AG04449 (cell line): Measurements from ENCODE around the gene ERFE.
"Not testable (repeated sequence)": the region's sequence is repeated elsewhere in the genome, so short reads cannot be mapped to it uniquely, and the experiment has no call there.

Experiments used
- CTCF ChIA-PET: fragments of 350-600 bp; formaldehyde crosslinking; extraction: SDS; loops from one replicate; lab custom pipeline; 2021; ENCODE audit warnings: antibody characterized with exemption; lab: Yijun Ruan, JAX
- POLR2A ChIA-PET: fragments of 400-600, 350-600 bp; formaldehyde crosslinking; extraction: SDS; loops from one replicate; lab custom pipeline; 2020; ENCODE audit warnings: antibody characterized with exemption, inconsistent platforms; lab: Yijun Ruan, JAX
- DNase-seq: peaks from one replicate; pipeline ENCODE4 v3.0.0-alpha.2; 2010; ENCODE audit warnings: low read depth, low spot score
- H3K4me3 ChIP-seq: 2 replicates; pipeline ENCODE4 v1.5.1; 2011; ENCODE audit warnings: low read depth, mild to moderate bottlenecking, control low read depth, low read length
- CTCF ChIP-seq: IDR thresholded peaks from one replicate; pipeline ENCODE4 v1.5.1; 2011; ENCODE audit warnings: mild to moderate bottlenecking, moderate library complexity, low read length, control low read depth, inconsistent platforms; ENCODE audit not compliant: insufficient read depth; ENCODE audit errors: missing control alignments

Gene ERFE

GRCh38 chr2:238168196-238169047 lies 9.7 kb downstream of the ERFE start:
- TF ChIP-seq CTCF: no peak
- no peak for DNase-seq
- H3K4me3 ChIP-seq: no peak overlapping the region
- POLR2A ChIA-PET: no interaction called here
- CTCF ChIA-PET: interaction anchor here (1.2 to 1.6 kb wide), 3 partner anchors 9 to 311 kb away, joined by 3 to 6 read pairs (median 5); no protein-coding TSS in a partner anchor

GRCh38 chr2:238169048-238169707 lies 10.4 kb downstream of the ERFE start:
- DNase-seq: peak; percentile 89
- TF ChIP-seq CTCF: no peak
- H3K4me3 ChIP-seq: peak overlapping the region; percentile 38
- CTCF ChIA-PET: interaction anchor here (0.8 to 1.8 kb wide), 4 partner anchors 9 to 311 kb away, joined by 3 to 6 read pairs (median 4); no protein-coding TSS in a partner anchor
- POLR2A ChIA-PET: interaction anchor here (0.7 to 1.5 kb wide), 4 partner anchors 8 to 35 kb away, joined by 3 read pairs; no protein-coding TSS in a partner anchor

- POLR2A ChIA-PET: interaction anchor here (0.7 to 1.5 kb wide), 4 partner anchors 9 to 34 kb away, joined by 3 read pairs; no protein-coding TSS in a partner anchor
- no peak for TF ChIP-seq CTCF
- DNase-seq: peak; percentile 98
- peak overlapping the region; percentile 38 for H3K4me3 ChIP-seq
- CTCF ChIA-PET: interaction anchor here (0.8 to 1.8 kb wide), 4 partner anchors 9 to 311 kb away, joined by 3 to 6 read pairs (median 4); no protein-coding TSS in a partner anchor
These were observed 11.0 kb downstream of the ERFE start for GRCh38 chr2:238169708-238170251.

- no peak for TF ChIP-seq CTCF
- ChIA-PET POLR2A (interaction anchor here (1.0 to 1.5 kb wide), 3 partner anchors 9 to 31 kb away, joined by 3 read pairs; no protein-coding TSS in a partner anchor), CTCF (interaction anchor here (1.4 to 1.8 kb wide), 2 partner anchors 10 to 94 kb away, joined by 4 to 6 read pairs; no protein-coding TSS in a partner anchor)
- no peak for DNase-seq
- no peak overlapping the region for H3K4me3 ChIP-seq
These were observed 11.8 kb downstream of the ERFE start for GRCh38 chr2:238170386-238171071.

GRCh38 chr2:238171072-238171431 lies 12.3 kb downstream of the ERFE start:
- CTCF ChIA-PET, DNase-seq, POLR2A ChIA-PET, H3K4me3 ChIP-seq: not testable (repeated sequence)

- ChIA-PET POLR2A (no interaction called here), CTCF (no interaction called here)
- no peak for TF ChIP-seq CTCF
- no peak overlapping the region for H3K4me3 ChIP-seq
- no peak for DNase-seq
These were observed 12.9 kb downstream of the ERFE start for GRCh38 chr2:238171575-238172187.
